ENCODE measurements around the gene MIPEP. TPM values are rescaled to one million over a fixed set of nuclear protein-coding genes. Genes with fewer than 3 reads are reported as not detected.

The MIPEP gene
- polyA plus RNA-seq, 1 donor from 2014 or later: 9.1 TPM

DNA sequence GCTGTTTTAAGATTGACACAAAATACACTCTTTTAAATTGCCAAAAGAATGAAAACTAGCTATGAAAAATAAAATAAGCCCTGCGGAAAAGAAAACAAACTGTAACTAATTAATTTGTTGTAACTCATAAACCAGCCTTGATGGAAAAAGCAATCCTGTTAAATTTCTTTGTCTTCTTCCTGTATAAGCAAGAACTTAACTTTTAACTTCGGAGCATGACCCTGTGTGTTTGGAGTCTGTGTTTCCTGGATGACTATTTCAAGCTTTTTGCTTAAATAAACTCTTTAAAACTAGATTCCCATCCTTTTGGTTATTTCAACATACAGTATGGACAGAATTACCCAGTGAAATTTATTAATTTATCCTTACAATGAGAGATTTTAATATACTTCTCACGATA is 196.4 kb downstream of the MIPEP start:
- Histone ChIP-seq H3K9me2 (ENCODE audit: insufficient read depth, low read length) (no peaks in the 10 kb centered on the region), H4K20me1 (ENCODE audit: insufficient read depth) (no peaks in the 10 kb centered on the region), H3K4me3 (ENCODE audit: low read length) (no peak overlapping the region), H3K9ac (ENCODE audit: low read length) (no peak overlapping the region), H3K27me3 (ENCODE audit: insufficient read depth, low read depth, low read length) (no peaks in the 10 kb centered on the region), H3K27ac (ENCODE audit: low read length) (no peak overlapping the region), H3K9me3 (ENCODE audit: low read length) (no peaks in the 10 kb centered on the region), H3K79me2 (replicated peaks; ENCODE audit: insufficient read depth, low read length) (no peaks in the 10 kb centered on the region), H2AFZ (ENCODE audit: low read depth, low read length) (no peak overlapping the region), H3F3A (ENCODE audit: insufficient read depth, low read length, poor library complexity, severe bottlenecking) (no peaks in the 10 kb centered on the region), H3K4me2 (ENCODE audit: low read length) (no peak overlapping the region), H3K36me3 (ENCODE audit: insufficient read depth, low read length) (no peaks in the 10 kb centered on the region)
- TF ChIP-seq TAF1 (IDR thresholded peaks at IDR 0.05; ENCODE audit: low read depth): no peak
- TF ChIP-seq MXI1 (conservative IDR thresholded peaks at IDR 0.05; ENCODE audit: poor library complexity, severe bottlenecking): no peak
- TF ChIP-seq POLR2AphosphoS5 (IDR thresholded peaks at IDR 0.05): no peak
- TF ChIP-seq, protein P1, sequence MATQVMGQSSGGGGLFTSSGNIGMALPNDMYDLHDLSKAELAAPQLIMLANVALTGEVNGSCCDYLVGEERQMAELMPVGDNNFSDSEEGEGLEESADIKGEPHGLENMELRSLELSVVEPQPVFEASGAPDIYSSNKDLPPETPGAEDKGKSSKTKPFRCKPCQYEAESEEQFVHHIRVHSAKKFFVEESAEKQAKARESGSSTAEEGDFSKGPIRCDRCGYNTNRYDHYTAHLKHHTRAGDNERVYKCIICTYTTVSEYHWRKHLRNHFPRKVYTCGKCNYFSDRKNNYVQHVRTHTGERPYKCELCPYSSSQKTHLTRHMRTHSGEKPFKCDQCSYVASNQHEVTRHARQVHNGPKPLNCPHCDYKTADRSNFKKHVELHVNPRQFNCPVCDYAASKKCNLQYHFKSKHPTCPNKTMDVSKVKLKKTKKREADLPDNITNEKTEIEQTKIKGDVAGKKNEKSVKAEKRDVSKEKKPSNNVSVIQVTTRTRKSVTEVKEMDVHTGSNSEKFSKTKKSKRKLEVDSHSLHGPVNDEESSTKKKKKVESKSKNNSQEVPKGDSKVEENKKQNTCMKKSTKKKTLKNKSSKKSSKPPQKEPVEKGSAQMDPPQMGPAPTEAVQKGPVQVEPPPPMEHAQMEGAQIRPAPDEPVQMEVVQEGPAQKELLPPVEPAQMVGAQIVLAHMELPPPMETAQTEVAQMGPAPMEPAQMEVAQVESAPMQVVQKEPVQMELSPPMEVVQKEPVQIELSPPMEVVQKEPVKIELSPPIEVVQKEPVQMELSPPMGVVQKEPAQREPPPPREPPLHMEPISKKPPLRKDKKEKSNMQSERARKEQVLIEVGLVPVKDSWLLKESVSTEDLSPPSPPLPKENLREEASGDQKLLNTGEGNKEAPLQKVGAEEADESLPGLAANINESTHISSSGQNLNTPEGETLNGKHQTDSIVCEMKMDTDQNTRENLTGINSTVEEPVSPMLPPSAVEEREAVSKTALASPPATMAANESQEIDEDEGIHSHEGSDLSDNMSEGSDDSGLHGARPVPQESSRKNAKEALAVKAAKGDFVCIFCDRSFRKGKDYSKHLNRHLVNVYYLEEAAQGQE (IDR thresholded peaks at IDR 0.05; ENCODE audit: borderline replicate concordance): no peak
- TF ChIP-seq, protein P2, sequence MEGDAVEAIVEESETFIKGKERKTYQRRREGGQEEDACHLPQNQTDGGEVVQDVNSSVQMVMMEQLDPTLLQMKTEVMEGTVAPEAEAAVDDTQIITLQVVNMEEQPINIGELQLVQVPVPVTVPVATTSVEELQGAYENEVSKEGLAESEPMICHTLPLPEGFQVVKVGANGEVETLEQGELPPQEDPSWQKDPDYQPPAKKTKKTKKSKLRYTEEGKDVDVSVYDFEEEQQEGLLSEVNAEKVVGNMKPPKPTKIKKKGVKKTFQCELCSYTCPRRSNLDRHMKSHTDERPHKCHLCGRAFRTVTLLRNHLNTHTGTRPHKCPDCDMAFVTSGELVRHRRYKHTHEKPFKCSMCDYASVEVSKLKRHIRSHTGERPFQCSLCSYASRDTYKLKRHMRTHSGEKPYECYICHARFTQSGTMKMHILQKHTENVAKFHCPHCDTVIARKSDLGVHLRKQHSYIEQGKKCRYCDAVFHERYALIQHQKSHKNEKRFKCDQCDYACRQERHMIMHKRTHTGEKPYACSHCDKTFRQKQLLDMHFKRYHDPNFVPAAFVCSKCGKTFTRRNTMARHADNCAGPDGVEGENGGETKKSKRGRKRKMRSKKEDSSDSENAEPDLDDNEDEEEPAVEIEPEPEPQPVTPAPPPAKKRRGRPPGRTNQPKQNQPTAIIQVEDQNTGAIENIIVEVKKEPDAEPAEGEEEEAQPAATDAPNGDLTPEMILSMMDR (IDR thresholded peaks at IDR 0.05; ENCODE audit: poor library complexity, severe bottlenecking): no peak
- TF ChIP-seq RAD21 (conservative IDR thresholded peaks at IDR 0.05): no peak
- TF ChIP-seq EP300 (conservative IDR thresholded peaks at IDR 0.05; ENCODE audit: poor library complexity, severe bottlenecking): no peak
- TF ChIP-seq EZH2 (IDR thresholded peaks at IDR 0.05; ENCODE audit: borderline replicate concordance, insufficient read depth, low read length, poor library complexity, severe bottlenecking): no peak
- no peak for TF ChIP-seq SMC3 (conservative IDR thresholded peaks at IDR 0.05; ENCODE audit: poor library complexity)

DNA sequence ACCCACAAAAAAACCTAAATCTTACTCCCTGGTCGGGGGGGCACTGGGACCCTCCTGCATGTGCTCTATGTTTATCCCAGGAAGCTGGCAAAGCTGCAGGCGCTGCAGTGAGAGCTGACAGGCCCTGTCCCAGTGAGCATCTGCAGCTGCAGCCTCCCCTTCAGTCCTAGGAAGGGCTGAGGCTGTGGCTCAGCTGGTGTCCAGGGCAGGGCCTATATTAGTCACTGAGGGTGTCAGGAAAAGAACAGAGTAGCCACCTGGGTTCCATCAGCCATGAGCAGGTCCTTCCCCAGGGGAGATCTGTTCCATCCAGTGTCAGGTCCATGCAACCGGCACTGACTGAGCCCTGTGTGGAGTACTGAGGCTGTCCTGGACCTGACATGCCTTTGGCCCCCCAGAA is 198.5 kb downstream of the MIPEP start:
- no peak overlapping the region for H2AFZ ChIP-seq (ENCODE audit: low read depth, low read length)
- H4K20me1 ChIP-seq (ENCODE audit: insufficient read depth): no peaks in the 10 kb centered on the region
- H3K36me3 ChIP-seq (ENCODE audit: insufficient read depth, low read length): no peaks in the 10 kb centered on the region
- H3K9ac ChIP-seq (ENCODE audit: low read length): no peak overlapping the region
- H3F3A ChIP-seq (ENCODE audit: insufficient read depth, low read length, poor library complexity, severe bottlenecking): no peaks in the 10 kb centered on the region
- H3K9me2 ChIP-seq (ENCODE audit: insufficient read depth, low read length): no peaks in the 10 kb centered on the region
- H3K9me3 ChIP-seq (ENCODE audit: low read length): no peaks in the 10 kb centered on the region
- no peak overlapping the region for H3K27ac ChIP-seq (ENCODE audit: low read length)
- H3K79me2 ChIP-seq (replicated peaks; ENCODE audit: insufficient read depth, low read length): no peaks in the 10 kb centered on the region
- H3K4me2 ChIP-seq (ENCODE audit: low read length): no peak overlapping the region
- TF ChIP-seq, protein P2 (IDR thresholded peaks at IDR 0.05; ENCODE audit: poor library complexity, severe bottlenecking): no peak
- no peak for TF ChIP-seq TAF1 (IDR thresholded peaks at IDR 0.05; ENCODE audit: low read depth)
- H3K4me3 ChIP-seq (ENCODE audit: low read length): no peak overlapping the region
- no peaks in the 10 kb centered on the region for H3K27me3 ChIP-seq (ENCODE audit: insufficient read depth, low read depth, low read length)

Measured in neural cell (in vitro differentiated cells).